ENCODE measurements around the gene ESPN. TPM values are rescaled to one million over a fixed set of nuclear protein-coding genes. Genes with fewer than 3 reads are reported as not detected.

Gene ESPN
- total RNA-seq, 2 experiments from 2014 or later = 2.0 to 3.9 TPM

GRCh38 chr1:6489383-6489765 lies 64.8 kb downstream of the ESPN start:
- H3K9me3 ChIP-seq (ENCODE audit: control insufficient read depth in 1 of 2, insufficient read depth in 1 of 2, low read length in 2 of 2) = peaks cover 0 to 9% of the 10 kb centered on the region in 2 experiments
- no peak for DNase-seq
- Mint-ChIP-seq H3K9me3 (no peaks in the 10 kb centered on the region), H3K4me1 (ENCODE audit: low read depth) (peaks cover 30% of the 10 kb centered on the region), H3K4me3 (no peak overlapping the region), H3K27ac (no peak overlapping the region), H3K27me3 (peaks cover 25% of the 10 kb centered on the region), H3K36me3 (ENCODE audit: low read depth) (no peaks in the 10 kb centered on the region)
- no peaks in the 10 kb centered on the region for H3K36me3 ChIP-seq (ENCODE audit: insufficient read depth, low read length)
- intact Hi-C loops (cut with DNase I, micrococcal nuclease) = no loop called here
- POLR2A ChIA-PET = no interaction called here
- H3K27me3 ChIP-seq (ENCODE audit: control insufficient read depth in 1 of 2, insufficient read depth in 2 of 2, low read length in 2 of 2) = peaks cover 15 to 18% of the 10 kb centered on the region in 2 experiments
- peaks cover 59% of the 10 kb centered on the region for H3K4me1 ChIP-seq (ENCODE audit: insufficient read depth, low read length)
- TF ChIP-seq, protein P1, sequence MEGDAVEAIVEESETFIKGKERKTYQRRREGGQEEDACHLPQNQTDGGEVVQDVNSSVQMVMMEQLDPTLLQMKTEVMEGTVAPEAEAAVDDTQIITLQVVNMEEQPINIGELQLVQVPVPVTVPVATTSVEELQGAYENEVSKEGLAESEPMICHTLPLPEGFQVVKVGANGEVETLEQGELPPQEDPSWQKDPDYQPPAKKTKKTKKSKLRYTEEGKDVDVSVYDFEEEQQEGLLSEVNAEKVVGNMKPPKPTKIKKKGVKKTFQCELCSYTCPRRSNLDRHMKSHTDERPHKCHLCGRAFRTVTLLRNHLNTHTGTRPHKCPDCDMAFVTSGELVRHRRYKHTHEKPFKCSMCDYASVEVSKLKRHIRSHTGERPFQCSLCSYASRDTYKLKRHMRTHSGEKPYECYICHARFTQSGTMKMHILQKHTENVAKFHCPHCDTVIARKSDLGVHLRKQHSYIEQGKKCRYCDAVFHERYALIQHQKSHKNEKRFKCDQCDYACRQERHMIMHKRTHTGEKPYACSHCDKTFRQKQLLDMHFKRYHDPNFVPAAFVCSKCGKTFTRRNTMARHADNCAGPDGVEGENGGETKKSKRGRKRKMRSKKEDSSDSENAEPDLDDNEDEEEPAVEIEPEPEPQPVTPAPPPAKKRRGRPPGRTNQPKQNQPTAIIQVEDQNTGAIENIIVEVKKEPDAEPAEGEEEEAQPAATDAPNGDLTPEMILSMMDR (IDR thresholded peaks at IDR 0.05) = no peak
- H3K4me3 ChIP-seq (ENCODE audit: low read length) = no peak overlapping the region
- no peak overlapping the region for H3K27ac ChIP-seq (ENCODE audit: low read depth in 1 of 2, low read length in 2 of 2)
- CTCF ChIA-PET = interaction anchor here (0.6 to 1.4 kb wide), 3 partner anchors 49 to 155 kb away, joined by 3 to 5 read pairs (median 4); no protein-coding TSS in a partner anchor
- ATAC-seq (ENCODE audit: poor library complexity) = no peak

DNA sequence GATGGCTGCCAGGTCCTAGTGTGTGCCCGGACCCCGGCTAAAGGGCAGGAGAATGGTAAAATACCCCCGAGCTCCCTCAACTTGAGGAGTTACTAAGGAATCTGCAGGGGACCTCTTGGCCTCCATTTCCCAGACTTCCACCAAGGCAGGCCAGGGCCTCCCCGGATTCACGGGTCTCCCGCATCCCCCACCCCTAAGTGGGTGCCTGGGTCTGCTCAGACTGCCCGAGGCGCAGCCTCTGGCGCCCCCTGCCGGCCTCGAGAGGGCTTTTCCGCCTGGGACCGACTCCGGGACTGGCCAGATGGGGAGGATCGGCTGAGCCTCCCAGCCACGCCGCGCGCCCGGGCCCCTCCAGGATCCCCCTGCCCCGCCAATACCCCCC lies 65.2 kb downstream of the ESPN start:
- CTCF ChIA-PET = interaction anchor here (0.6 to 1.4 kb wide), 6 partner anchors 42 to 155 kb away, joined by 3 to 7 read pairs (median 4); no protein-coding TSS in a partner anchor
- intact Hi-C loops (cut with DNase I, micrococcal nuclease) = loop anchor here in 1 of 2 experiments (1.0 kb wide), 2 partner anchors 66 to 157 kb away; no protein-coding TSS in a partner anchor
- DNase-seq (peak; percentile 59 to 90 (median 72)), ATAC-seq (ENCODE audit: poor library complexity) (peak; percentile 58)
- Mint-ChIP-seq H3K4me1 (ENCODE audit: low read depth) (peaks cover 30% of the 10 kb centered on the region), H3K27me3 (peaks cover 21% of the 10 kb centered on the region), H3K36me3 (ENCODE audit: low read depth) (no peaks in the 10 kb centered on the region), H3K27ac (no peak overlapping the region), H3K9me3 (no peaks in the 10 kb centered on the region), H3K4me3 (peak overlapping the region; percentile 82)
- Histone ChIP-seq H3K27ac (ENCODE audit: low read depth in 1 of 2, low read length in 2 of 2) (no peak overlapping the region), H3K36me3 (ENCODE audit: insufficient read depth, low read length) (no peaks in the 10 kb centered on the region), H3K4me1 (ENCODE audit: insufficient read depth, low read length) (peaks cover 58% of the 10 kb centered on the region), H3K9me3 (ENCODE audit: control insufficient read depth in 1 of 2, insufficient read depth in 1 of 2, low read length in 2 of 2) (peaks cover 0 to 9% of the 10 kb centered on the region in 2 experiments), H3K4me3 (ENCODE audit: low read length) (peak overlapping the region; percentile 90), H3K27me3 (ENCODE audit: control insufficient read depth in 1 of 2, insufficient read depth in 2 of 2, low read length in 2 of 2) (peaks cover 12 to 14% of the 10 kb centered on the region in 2 experiments)
- TF ChIP-seq, protein P1 (IDR thresholded peaks at IDR 0.05) = peak; percentile 96
- POLR2A ChIA-PET = interaction anchor here (0.9 to 1.6 kb wide), 2 partner anchors 63 to 65 kb away, joined by 4 to 8 read pairs; partner anchors contain the start of genes NOL9 and TAS1R1

- Histone ChIP-seq H3K9me3 (ENCODE audit: control insufficient read depth in 1 of 2, insufficient read depth in 1 of 2, low read length in 2 of 2) (peaks cover 0 to 9% of the 10 kb centered on the region in 2 experiments), H3K36me3 (ENCODE audit: insufficient read depth, low read length) (no peaks in the 10 kb centered on the region), H3K4me1 (ENCODE audit: insufficient read depth, low read length) (peaks cover 54% of the 10 kb centered on the region), H3K27ac (ENCODE audit: low read depth in 1 of 2, low read length in 2 of 2) (peak overlapping the region; percentile 22 to 26), H3K27me3 (ENCODE audit: control insufficient read depth in 1 of 2, insufficient read depth in 2 of 2, low read length in 2 of 2) (peaks cover 7 to 9% of the 10 kb centered on the region in 2 experiments), H3K4me3 (ENCODE audit: low read length) (peak overlapping the region; percentile 90)
- DNase-seq (peak in 13 of 14 experiments; percentile 19 to 75 (median 46)), ATAC-seq (ENCODE audit: poor library complexity) (peak; percentile 30)
- H3K27ac Mint-ChIP-seq = peak overlapping the region; percentile 65
- no peaks in the 10 kb centered on the region for H3K9me3 Mint-ChIP-seq
- ChIA-PET CTCF (interaction anchor here (0.6 to 1.9 kb wide), 8 partner anchors 14 to 157 kb away, joined by 3 to 7 read pairs (median 4); no protein-coding TSS in a partner anchor), POLR2A (interaction anchor here (0.7 to 2.7 kb wide), 8 partner anchors 31 to 156 kb away, joined by 3 to 16 read pairs (median 4); partner anchors contain the start of genes NOL9, TAS1R1 and ZBTB48)
- peaks cover 31% of the 10 kb centered on the region for H3K4me1 Mint-ChIP-seq (ENCODE audit: low read depth)
- H3K27me3 Mint-ChIP-seq = peaks cover 20% of the 10 kb centered on the region
- intact Hi-C loops (cut with DNase I, micrococcal nuclease) = loop anchor here in 1 of 2 experiments (1.0 kb wide), 2 partner anchors 67 to 156 kb away; no protein-coding TSS in a partner anchor
- no peaks in the 10 kb centered on the region for H3K36me3 Mint-ChIP-seq (ENCODE audit: low read depth)
- TF ChIP-seq, protein P1 (IDR thresholded peaks at IDR 0.05) = peak; percentile 53
- H3K4me3 Mint-ChIP-seq = peak overlapping the region; percentile 84
Measured at GRCh38 chr1:6490181-6491080, 65.9 kb downstream of the ESPN start.
